Stromal cell of bone marrow (primary cell): ENCODE measurements around the gene GABBR2.
A peak's percentile ranks its signal among the peaks of the same experiment; 100 is the strongest.
"Not testable (repeated sequence)": the region's sequence is repeated elsewhere in the genome, so short reads cannot be mapped to it uniquely, and the experiment has no call there.

Source experiments
- DNase-seq: peaks from one replicate; pipeline ENCODE4 v3.0.0-alpha.2; 2012; ENCODE audit warnings: low read depth

The GABBR2 gene

DNA sequence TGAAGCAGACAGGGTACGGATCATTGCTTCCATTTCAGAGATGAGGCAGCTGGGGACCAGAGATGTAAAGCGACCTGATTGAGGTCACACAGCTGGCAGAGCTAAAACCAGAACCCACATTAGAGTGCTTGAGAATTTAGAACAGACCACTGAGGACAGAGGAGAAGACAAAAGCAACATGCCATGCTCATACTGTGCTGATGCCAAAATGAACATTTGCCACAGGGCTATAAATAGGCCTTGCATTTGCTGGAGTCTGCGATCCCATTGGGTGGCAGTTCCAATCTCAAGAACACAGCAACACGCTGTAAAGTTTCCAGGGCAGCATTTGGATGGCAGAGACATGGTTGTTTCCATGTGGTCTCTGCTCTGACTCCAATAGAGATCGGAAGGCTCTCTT lies 230.9 kb downstream of the GABBR2 start:
- DNase-seq, result no peak

DNA sequence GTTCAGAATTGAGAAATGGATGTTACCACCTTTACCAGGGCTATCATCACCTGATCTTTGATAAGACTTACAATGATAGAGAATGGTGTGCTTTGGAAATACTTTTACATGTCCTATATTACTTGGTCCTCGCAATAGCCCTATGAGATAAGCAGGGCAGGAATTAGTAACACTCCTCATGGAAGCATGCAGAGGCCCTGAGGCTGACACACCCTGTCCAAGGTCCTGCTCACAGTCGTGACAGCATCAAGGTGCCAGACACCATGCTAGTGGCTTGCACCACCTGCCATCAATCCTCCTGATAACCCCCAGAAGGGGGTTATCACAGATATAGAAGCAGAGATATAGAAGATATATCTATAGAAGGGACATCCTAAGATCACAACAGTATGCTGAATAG lies 236.5 kb downstream of the GABBR2 start:
- DNase-seq, result no peak

DNA sequence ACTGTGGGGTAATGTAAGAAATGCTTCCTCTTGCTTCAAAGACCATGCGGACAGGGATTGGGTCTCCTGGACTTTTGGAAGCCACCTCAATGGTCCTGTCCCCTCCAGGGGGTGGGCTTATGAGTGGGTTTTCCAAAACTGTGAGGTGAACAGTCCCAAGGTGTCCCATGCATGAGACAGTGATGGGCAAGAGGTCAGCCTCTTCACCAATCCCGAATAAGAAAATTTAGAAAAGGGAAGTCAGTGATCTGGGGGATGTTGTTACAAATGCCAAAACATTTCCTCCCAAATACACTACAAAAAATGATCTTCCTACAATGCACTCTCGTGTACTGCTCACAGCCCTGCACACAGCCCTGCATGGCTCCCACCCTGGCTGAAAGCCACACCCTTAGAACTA lies 237.6 kb downstream of the GABBR2 start:
- no peak for DNase-seq

DNA sequence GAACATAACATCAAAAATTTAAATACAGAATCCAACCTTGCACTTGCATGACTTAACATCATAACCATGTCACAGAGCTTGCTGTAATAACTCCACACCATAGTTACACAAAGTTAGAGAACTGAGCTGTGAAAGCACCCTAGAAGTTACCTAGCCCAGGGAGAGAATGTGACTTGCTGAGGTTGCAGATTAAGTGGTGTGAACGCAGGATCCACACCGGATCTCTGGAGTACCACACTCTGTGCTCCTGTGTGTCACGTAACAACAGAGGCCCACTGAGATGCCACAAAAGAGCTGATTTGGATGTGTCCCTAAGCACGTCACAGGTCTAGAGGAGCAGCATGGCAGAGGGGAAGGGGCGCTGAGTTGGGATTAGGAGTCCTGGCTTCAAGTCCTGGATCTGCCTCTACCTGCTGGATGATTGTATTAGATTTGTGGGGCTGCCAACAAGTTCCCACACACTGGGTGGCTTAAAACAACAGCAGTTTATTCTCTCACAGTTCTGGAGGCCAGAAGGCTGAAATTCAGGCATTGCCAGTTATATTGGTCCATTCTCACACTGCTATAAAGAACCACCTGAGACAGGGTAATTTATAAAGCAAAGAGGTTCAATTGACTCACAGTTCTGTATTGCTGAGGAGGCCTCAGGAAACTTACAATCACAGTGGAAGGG lies 240.0 kb downstream of the GABBR2 start:
- DNase-seq, result no peak

DNA sequence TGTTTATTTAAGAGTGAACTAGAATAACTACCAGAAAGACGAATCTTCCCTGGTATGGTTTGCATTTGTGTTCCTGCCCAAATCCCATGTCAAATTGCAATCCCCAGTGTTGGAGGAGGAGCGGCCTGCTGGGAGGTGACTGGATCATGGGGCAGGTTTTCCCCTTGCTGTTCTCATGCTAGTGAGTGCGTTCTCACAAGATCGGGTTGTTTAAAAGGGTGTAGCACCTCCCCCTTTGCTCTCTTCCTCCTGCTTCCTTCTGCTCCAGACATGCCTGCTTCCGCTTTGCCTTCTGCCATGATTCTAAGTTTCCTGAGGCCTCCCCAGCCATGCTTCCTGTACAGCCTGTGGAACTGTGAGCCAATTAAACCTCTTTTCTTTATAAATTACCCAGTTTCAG lies 242.9 kb downstream of the GABBR2 start:
- DNase-seq, result no peak

DNA sequence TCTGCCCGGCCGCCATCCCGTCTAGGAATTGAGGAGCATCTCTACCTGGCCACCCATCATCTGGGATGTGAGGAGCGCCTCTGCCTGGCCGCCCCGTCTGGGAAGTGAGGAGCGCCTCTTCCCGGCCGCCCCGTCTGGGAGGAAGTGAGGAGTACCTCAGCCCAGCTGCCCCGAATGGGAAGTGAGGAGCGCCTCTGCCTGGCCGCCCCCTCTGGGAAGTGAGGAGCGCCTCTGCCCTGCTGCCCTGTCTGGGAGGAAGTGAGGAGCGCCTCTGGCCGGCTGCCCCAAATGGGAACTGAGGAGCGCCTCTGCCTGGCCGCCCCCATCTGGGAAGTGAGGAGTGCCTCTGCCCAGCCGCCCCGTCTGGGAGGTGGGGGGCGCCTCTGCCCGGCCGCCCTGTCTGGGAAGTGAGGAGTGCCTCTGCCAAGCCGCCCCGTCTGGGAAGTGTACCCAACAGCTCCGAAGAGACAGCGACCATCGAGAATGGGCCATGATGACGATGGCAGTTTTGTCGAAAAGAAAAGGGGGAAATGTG lies 244.5 kb downstream of the GABBR2 start:
- DNase-seq, result not testable (repeated sequence)

DNA sequence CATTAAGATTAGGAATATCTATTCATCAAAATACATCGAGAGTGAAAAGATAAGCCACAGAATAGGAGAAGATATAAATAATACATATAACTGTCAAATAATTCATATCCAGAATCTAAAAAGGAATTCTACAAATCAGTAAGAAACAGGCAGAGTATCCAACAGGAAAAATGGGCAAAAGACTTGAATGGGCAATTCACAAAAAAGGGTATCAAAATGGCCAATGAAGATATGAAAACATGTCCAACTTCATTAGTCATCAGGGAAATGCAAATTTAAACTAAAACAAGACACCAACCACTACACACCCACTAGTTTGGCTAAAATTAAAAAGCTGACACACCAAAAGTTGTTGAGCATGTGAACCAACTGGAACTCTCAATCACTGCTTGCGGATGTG lies 246.4 kb downstream of the GABBR2 start:
- DNase-seq, result no peak

DNA sequence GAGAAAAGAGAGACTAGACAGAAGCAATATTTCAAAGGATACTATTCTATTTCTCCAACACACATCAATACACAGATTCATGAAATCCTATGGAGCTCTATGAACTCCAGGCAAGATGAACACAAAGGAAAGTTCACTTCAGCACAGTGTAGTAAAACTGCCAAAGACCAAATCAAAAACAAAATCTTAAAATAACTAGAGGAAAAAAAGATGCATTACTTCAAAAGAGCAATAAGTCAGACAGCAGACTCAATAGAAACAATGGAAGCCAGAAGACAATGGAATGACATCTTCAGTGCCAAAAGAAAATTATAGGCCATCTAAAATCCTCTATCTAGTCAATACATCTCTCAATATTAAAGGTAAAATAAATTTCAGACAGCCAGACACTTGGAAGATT lies 248.0 kb downstream of the GABBR2 start:
- no peak for DNase-seq

DNA sequence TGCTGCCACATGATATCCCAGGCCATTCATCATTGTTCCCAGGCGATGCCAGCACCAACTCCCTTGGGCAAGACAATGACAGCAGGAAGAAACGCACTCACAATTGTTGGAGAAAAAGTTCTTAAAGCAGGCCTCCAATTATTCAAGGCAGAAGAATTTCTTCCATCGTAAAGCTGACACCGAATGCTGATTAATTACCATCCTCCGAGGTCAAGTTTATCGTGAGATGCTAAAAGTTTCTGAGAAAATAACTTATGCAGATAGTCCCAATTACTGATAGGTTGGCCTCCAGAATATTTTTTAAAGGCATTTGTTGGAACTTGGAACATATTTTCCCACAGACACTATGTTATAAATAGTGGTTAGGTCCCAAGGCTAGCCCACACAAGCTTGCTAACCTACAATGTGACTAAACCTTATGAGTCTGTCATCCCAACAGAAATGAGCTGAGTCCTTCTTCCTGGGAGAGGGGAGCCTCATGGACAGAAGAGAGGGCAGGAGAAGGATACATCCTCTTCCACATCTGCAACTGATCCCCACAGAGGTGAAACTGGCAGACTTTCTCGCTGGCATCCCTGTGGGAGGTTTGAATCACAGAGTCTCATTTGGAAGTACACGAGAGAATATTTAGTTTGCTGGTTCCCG lies 250.9 kb downstream of the GABBR2 start:
- no peak for DNase-seq

DNA sequence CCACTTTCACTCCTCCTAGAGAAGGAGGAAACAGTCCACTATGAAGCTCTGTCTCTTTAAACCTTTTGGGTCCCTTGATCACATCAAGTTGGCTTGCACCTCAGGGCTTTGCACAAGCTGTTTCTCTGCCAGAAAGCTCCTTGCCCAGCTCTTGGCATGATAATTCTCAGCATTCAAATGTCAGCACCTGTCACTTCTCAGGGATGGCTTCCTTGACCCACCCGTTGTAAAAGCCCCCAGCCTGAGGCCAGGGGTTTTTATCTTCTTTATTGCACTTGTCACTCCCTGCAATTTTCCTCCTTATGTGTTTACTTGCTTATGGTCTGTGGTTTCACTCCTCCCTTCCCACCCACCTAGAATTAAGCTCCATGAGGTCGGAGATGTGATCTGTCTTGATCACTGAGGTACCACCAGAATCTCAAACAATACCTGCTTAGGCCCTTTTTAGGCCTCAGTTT lies 252.6 kb downstream of the GABBR2 start:
- no peak for DNase-seq

DNA sequence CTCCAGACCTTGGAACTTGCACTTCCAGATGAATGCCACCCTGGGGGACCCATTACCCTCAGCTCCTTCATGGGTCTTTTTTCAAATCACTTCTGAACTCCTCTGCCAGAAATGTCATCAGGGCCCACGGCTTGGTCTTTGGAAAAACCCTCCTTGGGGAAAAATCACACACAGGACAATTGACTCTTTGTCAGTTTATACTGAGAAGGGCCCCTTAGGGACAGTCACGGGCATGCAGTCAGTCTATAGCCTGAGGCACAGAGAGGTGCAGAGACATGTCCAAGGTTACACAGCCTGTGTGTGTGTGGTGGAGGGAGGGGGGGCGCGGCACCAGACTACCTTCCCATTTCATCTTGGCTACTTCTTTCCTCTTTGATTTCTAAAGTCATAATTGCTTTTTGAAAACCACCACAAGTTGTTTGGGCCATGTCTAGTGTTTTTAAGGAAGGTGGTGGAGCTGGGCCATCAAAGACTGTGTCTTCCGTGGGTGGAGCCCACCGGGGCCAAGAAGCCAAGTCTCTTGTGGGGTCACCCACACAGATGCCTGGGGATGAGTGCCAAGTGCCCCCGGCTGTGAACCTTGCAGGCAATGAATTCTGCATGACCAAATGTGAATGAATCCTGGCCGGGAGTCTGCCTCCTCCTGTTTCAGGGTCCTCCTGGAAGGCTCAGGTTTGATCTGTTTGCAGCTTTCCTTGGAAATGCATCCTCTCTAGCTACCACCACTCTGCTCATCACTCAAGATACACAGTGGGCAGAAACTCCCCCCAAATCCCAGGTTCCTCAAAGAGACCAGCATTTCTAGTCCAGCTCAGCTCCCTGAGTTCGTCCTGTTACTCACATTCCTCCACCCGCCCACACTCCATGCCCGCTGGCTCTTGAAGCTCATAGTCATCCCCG lies 253.2 kb downstream of the GABBR2 start:
- DNase-seq, result peak; percentile 36

DNA sequence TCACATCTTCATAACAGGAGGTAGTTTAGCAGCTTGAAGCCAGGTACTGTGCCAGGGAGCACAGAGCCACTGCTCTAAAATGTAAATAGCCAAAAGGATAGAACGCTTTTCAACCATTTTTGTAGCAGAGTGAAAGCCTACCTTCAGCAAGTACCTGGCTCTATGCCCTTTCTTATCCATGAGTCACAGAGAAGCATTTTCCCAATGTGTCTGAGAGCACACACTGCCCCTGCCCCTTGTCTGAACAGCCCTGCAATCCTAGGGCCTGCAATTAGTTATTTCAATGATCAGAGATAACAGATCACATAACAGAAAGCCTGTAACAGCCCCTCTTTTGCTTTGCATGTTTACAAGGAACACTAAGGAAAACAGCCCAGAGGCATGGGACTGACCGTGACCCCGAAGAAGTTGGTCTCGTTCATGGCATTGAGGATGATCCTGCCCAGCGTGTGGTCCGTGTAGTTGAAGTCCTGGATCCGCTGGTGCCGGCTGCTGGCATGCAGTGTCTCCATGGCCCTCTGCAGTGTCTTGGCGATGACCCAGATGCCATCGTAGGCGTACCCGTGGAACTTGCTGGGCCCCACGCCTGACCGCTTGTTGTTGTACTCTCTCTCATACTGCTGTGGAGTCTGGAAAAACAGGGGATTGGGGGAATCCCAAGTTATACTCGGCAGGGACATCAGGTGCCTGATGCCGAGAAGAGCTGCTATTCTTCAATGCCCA lies 255.0 kb downstream of the GABBR2 start:
- no peak for DNase-seq

DNA sequence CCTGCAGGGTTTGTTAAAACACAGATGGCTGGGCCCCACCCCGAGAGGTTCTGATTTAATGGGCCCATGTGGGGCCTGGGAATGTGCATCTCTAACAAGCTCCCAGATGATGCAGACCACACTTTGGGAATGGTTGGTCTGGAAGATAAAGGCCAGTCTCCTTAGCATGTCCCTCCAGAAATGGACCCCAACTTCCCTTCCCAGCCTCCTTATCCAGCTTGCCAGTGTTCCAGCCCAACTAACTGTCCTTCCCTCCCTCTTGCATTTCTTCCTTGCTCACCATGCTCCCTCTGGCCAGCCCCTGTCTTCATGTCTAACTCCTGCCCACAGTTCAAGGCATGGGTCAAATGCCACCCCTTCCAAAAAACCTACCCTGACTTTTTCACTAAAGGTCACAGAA lies 257.2 kb downstream of the GABBR2 start:
- no peak for DNase-seq

DNA sequence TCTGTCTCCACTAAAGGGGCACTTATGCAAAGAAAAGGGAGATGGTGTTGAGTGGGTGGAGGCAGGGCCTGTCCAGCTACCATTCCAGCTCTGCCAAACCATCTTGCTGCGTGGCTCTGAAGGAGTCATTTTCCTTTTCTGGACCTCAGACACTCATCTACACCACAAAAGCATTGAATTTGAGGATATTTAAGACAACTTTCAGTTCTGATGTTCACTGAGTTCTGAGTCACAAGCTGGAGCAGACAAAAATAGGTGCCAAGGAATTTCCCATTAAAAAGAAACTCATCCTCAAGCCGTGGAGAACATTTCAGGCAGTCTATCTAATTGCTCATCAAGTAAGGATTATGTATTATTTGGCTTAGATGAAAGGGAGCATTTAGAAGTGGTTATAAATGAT lies 258.2 kb downstream of the GABBR2 start:
- DNase-seq, result no peak

DNA sequence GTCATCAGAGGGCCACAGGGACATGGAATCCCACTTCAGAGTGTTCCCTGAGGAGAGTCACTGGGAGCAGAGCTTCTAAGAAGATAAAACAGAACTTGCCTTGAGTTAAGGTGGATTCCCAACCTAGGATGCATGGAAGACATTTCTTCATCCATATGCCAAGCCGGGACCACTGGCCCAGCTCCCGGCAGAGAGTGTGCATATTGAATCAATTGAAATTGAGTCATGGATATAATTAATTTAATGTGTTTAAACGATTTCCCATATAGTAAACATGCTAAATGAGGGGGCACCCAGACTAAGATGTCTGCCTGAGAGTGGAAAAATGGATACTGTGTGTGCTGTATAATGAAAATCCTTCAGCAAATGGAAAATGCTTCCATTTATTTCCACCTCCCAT lies 258.9 kb downstream of the GABBR2 start:
- no peak for DNase-seq

DNA sequence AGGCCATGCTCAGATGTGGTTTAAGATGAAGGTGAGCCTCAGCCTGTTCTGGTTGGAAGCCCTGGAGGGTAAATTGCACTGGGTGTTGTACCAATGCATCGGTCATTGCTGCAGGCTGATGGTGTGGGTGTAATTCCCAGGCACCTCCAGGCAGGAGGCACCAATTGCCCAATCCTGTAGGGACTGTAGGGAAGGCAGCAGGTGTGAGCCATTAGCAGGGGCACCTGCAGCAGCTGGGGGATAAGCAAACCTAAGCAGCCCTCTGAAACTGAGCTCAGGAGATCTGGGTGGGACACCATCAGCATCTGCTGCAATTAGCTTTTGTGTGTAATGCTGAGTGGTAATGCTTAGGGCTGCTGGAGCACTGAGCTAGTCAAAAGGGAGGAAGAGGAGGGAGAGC lies 263.2 kb downstream of the GABBR2 start:
- DNase-seq, result no peak

DNA sequence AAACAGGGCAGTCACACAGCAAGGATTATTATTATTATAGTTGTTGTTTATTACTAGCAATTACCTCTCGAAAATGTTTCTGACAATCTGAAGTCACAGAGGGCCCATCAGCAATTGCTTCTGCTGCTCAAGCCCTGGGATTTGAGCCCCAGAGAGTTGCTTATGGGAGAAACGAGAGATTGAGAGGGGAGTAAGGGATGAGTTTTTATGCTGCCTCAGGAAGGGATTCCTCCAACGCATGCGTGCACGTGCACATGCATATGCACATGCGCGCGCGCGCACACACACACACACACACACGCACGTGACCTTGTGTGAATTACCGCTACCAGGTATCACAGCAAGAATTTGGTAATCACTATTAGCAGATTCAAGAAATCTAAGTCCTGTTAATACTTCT lies 264.1 kb downstream of the GABBR2 start:
- DNase-seq, result no peak

DNA sequence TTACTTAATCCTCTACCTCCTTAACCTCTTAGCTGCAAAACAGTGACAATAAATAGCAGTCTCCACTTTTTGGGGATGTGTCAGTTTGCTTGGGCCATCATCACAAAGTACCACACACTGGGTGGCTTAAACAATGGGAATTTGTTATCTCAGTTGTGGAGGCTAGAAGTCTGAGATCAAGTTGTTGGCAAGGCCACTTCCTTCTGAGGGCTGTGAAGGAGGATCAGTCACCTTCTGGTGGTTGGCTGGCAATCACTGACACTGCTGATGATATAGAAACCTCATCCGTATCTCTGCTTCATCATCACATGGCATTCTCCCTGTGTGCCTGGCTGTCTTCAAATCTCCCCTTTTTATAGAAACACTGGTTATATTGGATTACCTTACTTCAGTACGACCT lies 266.2 kb downstream of the GABBR2 start:
- DNase-seq, result no peak

DNA sequence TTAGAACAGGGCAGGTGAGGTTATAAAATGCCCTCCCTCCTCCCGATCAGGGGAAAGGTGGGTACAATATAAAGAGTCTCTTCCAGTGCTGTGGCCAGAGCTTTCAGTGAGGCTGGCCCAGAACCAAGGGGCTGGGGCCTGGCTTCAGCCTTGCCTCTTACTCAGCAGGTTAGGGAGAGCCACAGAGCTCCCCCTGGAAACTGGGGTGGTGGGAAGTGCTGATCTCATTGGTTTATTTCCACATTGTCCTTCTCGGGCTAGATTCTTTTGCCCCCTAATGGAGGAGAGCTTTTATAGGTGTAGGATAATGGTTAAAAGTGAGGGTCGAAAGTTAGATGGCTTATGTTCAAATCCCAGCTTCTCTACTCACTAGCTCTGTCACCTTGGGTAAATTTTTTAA lies 266.6 kb downstream of the GABBR2 start:
- DNase-seq, result no peak

DNA sequence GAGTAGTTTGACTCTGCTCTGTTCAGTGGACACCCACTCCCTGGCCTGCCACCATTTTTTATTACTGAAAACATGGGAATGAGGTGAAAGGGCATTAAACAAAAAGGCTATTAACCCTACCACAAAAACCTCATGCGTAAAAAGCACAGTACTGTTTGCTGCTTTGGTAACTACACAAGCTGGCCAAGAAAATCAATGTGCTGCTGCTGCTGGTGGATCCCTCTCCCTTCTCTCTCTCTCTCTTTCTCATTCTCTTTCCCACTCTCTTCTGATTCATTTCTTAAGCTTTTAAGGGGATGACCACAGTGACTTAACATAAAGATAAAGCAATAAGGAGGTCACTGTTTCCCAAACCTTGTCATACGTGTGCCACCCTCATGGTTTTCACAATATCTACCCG lies 270.1 kb downstream of the GABBR2 start:
- peak; percentile 14 for DNase-seq

DNA sequence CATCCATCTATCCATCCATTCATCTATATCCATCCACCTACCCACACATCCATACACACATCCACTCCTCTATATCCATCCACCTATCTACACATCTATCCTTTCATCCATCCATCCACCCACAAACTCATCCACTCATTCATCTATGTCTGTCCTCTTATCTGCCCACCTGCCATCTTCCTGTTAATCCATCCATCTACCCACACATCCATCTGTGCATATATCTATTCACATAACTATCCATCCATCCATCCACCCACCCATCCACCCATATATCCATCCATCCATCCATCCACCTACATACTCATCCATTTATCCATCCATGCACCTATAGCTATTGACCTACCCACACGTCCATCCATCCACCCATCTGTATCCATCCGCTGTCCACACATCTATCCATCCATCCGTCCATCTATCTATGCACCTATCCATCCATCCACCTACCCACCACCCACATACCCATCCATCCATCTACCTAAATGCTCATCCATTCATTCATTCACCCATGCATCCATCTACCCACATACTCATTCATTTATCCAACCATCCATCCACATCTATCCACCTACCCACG lies 271.2 kb downstream of the GABBR2 start:
- DNase-seq, result no peak

DNA sequence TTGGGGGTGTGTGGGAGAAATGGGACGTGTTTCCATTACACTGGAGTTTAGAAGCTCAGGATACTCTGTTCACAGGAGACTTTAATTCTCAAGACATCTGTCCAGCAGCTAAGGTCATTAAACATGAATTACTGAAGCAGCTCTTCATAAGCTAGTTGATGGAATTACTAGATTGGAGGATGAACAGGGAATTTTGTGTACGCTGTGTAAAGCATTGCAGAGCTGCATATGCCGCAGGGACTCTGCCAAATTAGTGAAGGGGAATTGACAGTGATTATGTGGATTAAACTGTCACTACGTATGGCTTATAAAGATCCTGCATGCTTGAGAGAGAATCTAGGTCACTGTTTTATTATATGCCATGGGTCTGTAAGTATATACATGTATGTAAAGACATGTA lies 275.8 kb downstream of the GABBR2 start:
- DNase-seq, result no peak
